HG02943 (cell line): ENCODE measurements around the gene SRPK3.
"Not testable (repeated sequence)": the region's sequence is repeated elsewhere in the genome, so short reads cannot be mapped to it uniquely, and the experiment has no call there.

Experiments
- ATAC-seq: cut with Tn5 transposase; IDR thresholded peaks from one replicate; pipeline ENCODE4 v1.9.1; 2021; ENCODE audit warnings: mild to moderate bottlenecking, low read depth, moderate library complexity; ENCODE audit not compliant: unreplicated experiment

The SRPK3 gene

GRCh38 chrX:153803211-153804099, 22.6 kb downstream of the SRPK3 start:
- no peak for ATAC-seq

- no peak for ATAC-seq
Measured at GRCh38 chrX:153804100-153804595, 23.3 kb downstream of the SRPK3 start.

GRCh38 chrX:153804621-153805020, 23.8 kb downstream of the SRPK3 start:
- no peak for ATAC-seq

GRCh38 chrX:153805436-153805835, 24.6 kb downstream of the SRPK3 start:
- ATAC-seq, result no peak

- ATAC-seq, result no peak
Measured at GRCh38 chrX:153806999-153807575, 26.2 kb downstream of the SRPK3 start.

GRCh38 chrX:153807976-153808375, 27.1 kb downstream of the SRPK3 start:
- ATAC-seq, result no peak

- ATAC-seq, result no peak
Measured at GRCh38 chrX:153812220-153812619, 31.4 kb downstream of the SRPK3 start.

- ATAC-seq, result no peak
Measured at GRCh38 chrX:153813161-153813560, 32.3 kb downstream of the SRPK3 start.

- ATAC-seq, result no peak
Measured at GRCh38 chrX:153814591-153815315, 33.9 kb downstream of the SRPK3 start.

GRCh38 chrX:153816831-153817690, 36.2 kb downstream of the SRPK3 start:
- ATAC-seq, result no peak

GRCh38 chrX:153818064-153818463, 37.2 kb downstream of the SRPK3 start:
- ATAC-seq, result not testable (repeated sequence)

- no peak for ATAC-seq
Measured at GRCh38 chrX:153818571-153819383, 37.9 kb downstream of the SRPK3 start.

- ATAC-seq, result no peak
Measured at GRCh38 chrX:153819384-153820040, 38.7 kb downstream of the SRPK3 start.

GRCh38 chrX:153820601-153821000, 39.8 kb downstream of the SRPK3 start:
- ATAC-seq, result no peak

GRCh38 chrX:153821066-153821465, 40.2 kb downstream of the SRPK3 start:
- ATAC-seq, result no peak

GRCh38 chrX:153824348-153824747, 43.5 kb downstream of the SRPK3 start:
- ATAC-seq, result no peak

GRCh38 chrX:153825042-153825441, 44.2 kb downstream of the SRPK3 start:
- no peak for ATAC-seq

- ATAC-seq, result no peak
Measured at GRCh38 chrX:153827016-153827415, 46.2 kb downstream of the SRPK3 start.

- ATAC-seq, result no peak
Measured at GRCh38 chrX:153827903-153828302, 47.1 kb downstream of the SRPK3 start.
